Liver (tissue), 9 donors: ENCODE measurements around the gene BAIAP2. TPM values are rescaled to one million over a fixed set of nuclear protein-coding genes. Genes with fewer than 3 reads are reported as not detected.

ENCODE experiments used
- DNase-seq: peaks from one replicate; pipeline ENCODE4 v3.0.0-alpha.2; 2017; ENCODE audit warnings: low spot score
- H3K27ac ChIP-seq, 2 donors: one replicate each; pipeline ENCODE4 v1.7.0; 2013; ENCODE audit warnings: inconsistent platforms in 2 of 2, low read length in 2 of 2, control low read depth in 1 of 2, low read depth in 1 of 2, mild to moderate bottlenecking in 1 of 2
- H3K27me3 ChIP-seq, 4 donors: one replicate each; pipeline versions ENCODE4 v1.6.1 to v1.7.0; 2013; ENCODE audit warnings: low read length in 3 of 4, inconsistent platforms in 1 of 4, mild to moderate bottlenecking in 1 of 4, moderate library complexity in 1 of 4; ENCODE audit not compliant: control insufficient read depth in 4 of 4, insufficient read depth in 4 of 4
- H3K36me3 ChIP-seq, 4 donors: one replicate each; pipeline versions ENCODE4 v1.6.1 to v1.7.0; 2013; ENCODE audit warnings: low read length in 3 of 4, mild to moderate bottlenecking in 3 of 4, low read depth in 1 of 4, moderate library complexity in 1 of 4; ENCODE audit not compliant: control insufficient read depth in 4 of 4, insufficient read depth in 3 of 4
- H3K4me1 ChIP-seq, 4 donors: one replicate each; pipeline versions ENCODE4 v1.6.1 to v1.7.0; 2013; ENCODE audit warnings: low read length in 3 of 4, mild to moderate bottlenecking in 3 of 4, moderate library complexity in 1 of 4; ENCODE audit not compliant: control insufficient read depth in 4 of 4, insufficient read depth in 4 of 4
- H3K4me3 ChIP-seq, 3 donors: one replicate each; pipeline versions ENCODE4 v1.6.1 to v1.7.0; 2013; ENCODE audit warnings: low read length in 3 of 3, control low read depth in 1 of 3, low read depth in 1 of 3, mild to moderate bottlenecking in 1 of 3
- H3K9ac ChIP-seq, 2 donors: one replicate each; pipeline ENCODE4 v1.7.0; 2013; ENCODE audit warnings: low read length in 2 of 2, mild to moderate bottlenecking in 2 of 2, moderate library complexity in 2 of 2, control low read depth in 1 of 2, low read depth in 1 of 2
- H3K9me3 ChIP-seq, 4 donors: one replicate each; pipeline versions ENCODE4 v1.6.1 to v1.7.0; 2013; ENCODE audit warnings: low read length in 3 of 4; ENCODE audit not compliant: control insufficient read depth in 4 of 4
- EGR1 ChIP-seq, 2 donors: IDR thresholded peaks; 2 replicates each; pipeline ENCODE4 v1.6.1; 2016 to 2018; ENCODE audit warnings: antibody characterized with exemption in 2 of 2, low read depth in 2 of 2
- FOXA1 ChIP-seq: IDR thresholded peaks from 2 replicates; pipeline ENCODE4 v1.6.1; 2016; ENCODE audit warnings: antibody characterized with exemption
- FOXA2 ChIP-seq: IDR thresholded peaks from 2 replicates; pipeline ENCODE4 v1.6.1; 2016; ENCODE audit warnings: antibody characterized with exemption
- GABPA ChIP-seq, 2 donors: IDR thresholded peaks in 1 of 2; conservative IDR thresholded peaks in 1 of 2; 2 replicates each; pipeline ENCODE4 v1.6.1; 2016; ENCODE audit warnings: antibody characterized with exemption in 2 of 2, mild to moderate bottlenecking in 1 of 2, moderate library complexity in 1 of 2
- HNF4A ChIP-seq, 2 donors: conservative IDR thresholded peaks; 2 replicates each; pipeline ENCODE4 v1.6.1; 2016; ENCODE audit warnings: antibody characterized with exemption in 2 of 2, mild to moderate bottlenecking in 2 of 2
- HNF4G ChIP-seq: IDR thresholded peaks from 2 replicates; pipeline ENCODE4 v1.6.1; 2016; ENCODE audit warnings: antibody characterized with exemption
- JUND ChIP-seq, 2 donors: IDR thresholded peaks; 2 replicates each; pipeline ENCODE4 v1.6.1; 2016; ENCODE audit warnings: antibody characterized with exemption in 2 of 2
- NR2F2 ChIP-seq: IDR thresholded peaks from 2 replicates; pipeline ENCODE4 v1.6.1; 2016; ENCODE audit warnings: antibody characterized with exemption
- RAD21 ChIP-seq, 2 donors: IDR thresholded peaks; 2 replicates each; pipeline ENCODE4 v1.6.1; 2016; ENCODE audit warnings: antibody characterized with exemption in 2 of 2, mild to moderate bottlenecking in 2 of 2
- RXRA ChIP-seq, 2 donors: IDR thresholded peaks; 2 replicates each; pipeline ENCODE4 v1.6.1; 2017 to 2018; ENCODE audit warnings: antibody characterized with exemption in 2 of 2, mild to moderate bottlenecking in 1 of 2
- SP1 ChIP-seq: IDR thresholded peaks from 2 replicates; pipeline ENCODE4 v1.6.1; 2018; ENCODE audit warnings: antibody characterized with exemption, mild to moderate bottlenecking
- TAF1 ChIP-seq: conservative IDR thresholded peaks from 2 replicates; pipeline ENCODE4 v1.6.1; 2016; ENCODE audit warnings: antibody characterized with exemption, mild to moderate bottlenecking
- YY1 ChIP-seq: IDR thresholded peaks from 2 replicates; pipeline ENCODE4 v1.6.1; 2016; ENCODE audit warnings: antibody characterized with exemption, mild to moderate bottlenecking
- WGBS: extraction: QIAGEN DNeasy Blood & Tissue Kit; methylation state at CpG from one replicate; pipeline ENCODE4 v1.1.7; 2013; 5-methylcytosine and 5-hydroxymethylcytosine counted together
- polyA plus RNA-seq, 2 donors: library from polyadenylated mRNA; stranded (reverse) in 1 of 2; unstranded in 1 of 2; fragments of 200-250 nt in 1 of 2; fragments of >200 nt in 1 of 2; fragmentation: Nextera tagmentation in 1 of 2; extraction: Ambion mirVana in 1 of 2; gene quantifications; one replicate each; pipeline versions ENCODE4 v1.2.1 to v1.2.3, GENCODE V29; 2013 to 2015
- total RNA-seq, 2 donors: library from RNA; depleted of rRNA; stranded (reverse); fragments of >200 nt; gene quantifications; one replicate each; pipeline ENCODE4 v1.2.3, GENCODE V29; 2014
- TF ChIP-seq, protein P1 (sequence below): IDR thresholded peaks from 2 replicates; pipeline ENCODE4 v1.6.1; 2016; ENCODE audit warnings: antibody characterized with exemption
- TF ChIP-seq, protein P2 (sequence below): fragments of 150-350 bp; IDR thresholded peaks from 2 replicates; pipeline ENCODE4 v1.5.1; 2017; ENCODE audit warnings: improper control_type of control experiment, low read depth, low read length; ENCODE audit not compliant: missing input control
- TF ChIP-seq, protein P3 (sequence below): IDR thresholded peaks from 2 replicates; pipeline ENCODE4 v1.6.1; 2016; ENCODE audit warnings: antibody characterized with exemption, mild to moderate bottlenecking
- TF ChIP-seq, protein P4 (sequence below): IDR thresholded peaks from 2 replicates; pipeline ENCODE4 v1.6.1; 2016; ENCODE audit warnings: antibody characterized with exemption
- TF ChIP-seq, protein P5 (sequence below): IDR thresholded peaks from 2 replicates; pipeline ENCODE4 v1.6.1; 2016; ENCODE audit warnings: antibody characterized with exemption
- donor health status: healthy.
- donor health status: healthy.
- donor health status: healthy.
- donor health status: healthy.
- donor health status: healthy.

The BAIAP2 gene
- total and polyA plus RNA-seq, 4 donors, result 8.1 to 61.3 (median 44.9) TPM

DNA sequence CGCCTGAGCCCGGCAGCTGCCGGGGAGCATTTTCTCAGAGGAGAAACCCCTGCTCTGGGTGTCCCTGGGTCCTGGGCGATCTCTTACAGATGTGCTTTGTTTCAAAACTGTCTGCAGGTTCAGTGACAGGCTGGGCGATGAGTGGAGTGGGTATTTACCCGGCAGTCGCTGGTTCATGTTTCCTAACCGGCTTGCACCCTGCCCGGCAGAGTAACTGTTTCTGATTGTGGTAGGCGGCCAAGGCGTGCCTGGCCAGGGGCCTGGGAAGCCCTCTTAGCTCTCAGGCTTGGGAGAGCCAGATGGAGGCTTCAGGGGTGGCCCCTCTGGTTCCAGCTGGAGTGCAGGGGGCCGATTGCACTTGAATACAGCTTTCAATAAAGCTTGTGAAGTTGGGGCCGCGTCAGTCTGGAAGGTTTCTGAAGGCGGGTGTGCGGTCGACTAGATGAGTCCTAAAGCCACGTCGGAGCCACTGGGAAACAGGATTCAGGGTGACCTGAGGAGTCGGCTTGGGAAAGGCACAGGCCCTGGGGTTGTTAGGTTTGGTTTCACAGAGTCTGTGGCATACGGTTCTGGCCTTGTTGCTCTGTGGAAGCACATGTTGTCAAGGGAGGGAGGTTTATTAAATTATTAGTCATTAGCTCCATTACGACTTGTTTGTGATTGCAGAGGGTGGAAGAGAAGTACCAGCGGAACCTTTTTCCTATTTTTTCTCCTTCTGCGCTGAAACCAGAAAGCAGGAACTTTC is 1.4 kb downstream of the BAIAP2 start:
- WGBS, result 34% methylated on average over 24 of the region's 24 CpGs
- H3K9ac ChIP-seq, result peak overlapping the region; percentile 82 to 83
- peak overlapping the region; percentile 73 to 80 for H3K27ac ChIP-seq
- peak overlapping the region; percentile 36 to 83 (median 77) for H3K4me3 ChIP-seq
- H3K4me1 ChIP-seq, result peaks cover 24 to 81% (median 66%) of the 10 kb centered on the region in 4 donors
- TF ChIP-seq HNF4A (conservative IDR thresholded peaks at IDR 0.05) (peak in 1 of 2 donors; percentile 48), RXRA (IDR thresholded peaks at IDR 0.05) (peak in 1 of 2 donors; percentile 51)
- TF ChIP-seq, protein P1, sequence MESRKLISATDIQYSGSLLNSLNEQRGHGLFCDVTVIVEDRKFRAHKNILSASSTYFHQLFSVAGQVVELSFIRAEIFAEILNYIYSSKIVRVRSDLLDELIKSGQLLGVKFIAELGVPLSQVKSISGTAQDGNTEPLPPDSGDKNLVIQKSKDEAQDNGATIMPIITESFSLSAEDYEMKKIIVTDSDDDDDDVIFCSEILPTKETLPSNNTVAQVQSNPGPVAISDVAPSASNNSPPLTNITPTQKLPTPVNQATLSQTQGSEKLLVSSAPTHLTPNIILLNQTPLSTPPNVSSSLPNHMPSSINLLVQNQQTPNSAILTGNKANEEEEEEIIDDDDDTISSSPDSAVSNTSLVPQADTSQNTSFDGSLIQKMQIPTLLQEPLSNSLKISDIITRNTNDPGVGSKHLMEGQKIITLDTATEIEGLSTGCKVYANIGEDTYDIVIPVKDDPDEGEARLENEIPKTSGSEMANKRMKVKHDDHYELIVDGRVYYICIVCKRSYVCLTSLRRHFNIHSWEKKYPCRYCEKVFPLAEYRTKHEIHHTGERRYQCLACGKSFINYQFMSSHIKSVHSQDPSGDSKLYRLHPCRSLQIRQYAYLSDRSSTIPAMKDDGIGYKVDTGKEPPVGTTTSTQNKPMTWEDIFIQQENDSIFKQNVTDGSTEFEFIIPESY, result no peak
- H3K9me3 ChIP-seq, result no peaks in the 10 kb centered on the region
- H3K36me3 ChIP-seq, result peaks cover 0 to 2% (median 0%) of the 10 kb centered on the region in 4 donors
- H3K27me3 ChIP-seq, result no peaks in the 10 kb centered on the region
- no peak for DNase-seq

DNA sequence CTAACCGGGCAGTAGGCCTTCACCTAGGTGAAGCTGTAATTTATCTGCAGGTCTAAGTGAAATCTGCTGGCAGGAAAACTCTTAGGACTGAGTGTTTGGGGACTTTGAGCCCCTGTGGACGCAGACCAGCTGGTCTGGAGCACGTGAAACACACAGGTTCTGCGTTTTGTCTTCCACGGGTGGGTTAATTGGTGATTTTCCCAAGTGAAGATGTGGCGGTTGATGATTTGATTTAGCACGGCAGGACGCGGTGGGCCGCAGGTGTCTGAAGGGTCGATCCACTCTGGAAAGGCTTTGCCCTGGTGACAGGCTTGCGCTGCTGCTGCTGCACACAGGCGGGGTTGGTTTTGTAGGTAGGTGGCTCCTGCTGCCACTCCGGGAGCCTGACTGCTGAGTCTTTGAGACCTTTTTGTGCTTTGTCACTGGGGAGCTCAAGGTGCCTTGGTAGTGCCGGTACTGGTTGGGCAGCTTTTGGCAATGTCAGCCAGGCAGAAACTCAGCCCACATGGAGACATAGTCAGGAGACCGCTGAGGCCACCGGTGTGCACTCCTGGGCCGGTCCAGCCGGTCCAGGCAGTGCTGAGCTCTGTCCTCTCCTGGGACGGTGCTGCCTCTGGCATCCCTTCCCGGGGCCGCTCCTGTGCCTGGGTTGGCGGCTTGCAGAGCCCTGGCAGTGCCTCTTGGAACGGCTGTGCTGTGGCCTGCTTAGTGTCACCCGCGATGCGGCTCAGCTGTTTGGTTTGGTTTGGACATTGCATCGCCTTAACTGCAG is 2.3 kb downstream of the BAIAP2 start:
- Histone ChIP-seq H3K4me3 (peak overlapping the region in 2 of 3 donors; percentile 27 to 77), H3K9me3 (no peaks in the 10 kb centered on the region), H3K4me1 (peaks cover 21 to 80% (median 61%) of the 10 kb centered on the region in 4 donors), H3K9ac (peak overlapping the region in 1 of 2 donors; percentile 83), H3K27me3 (no peaks in the 10 kb centered on the region), H3K27ac (peak overlapping the region; percentile 73 to 80), H3K36me3 (peaks cover 0 to 2% (median 0%) of the 10 kb centered on the region in 4 donors)
- DNase-seq, result no peak
- WGBS, result 32% methylated on average over 28 of the region's 28 CpGs
- TF ChIP-seq, protein P2, sequence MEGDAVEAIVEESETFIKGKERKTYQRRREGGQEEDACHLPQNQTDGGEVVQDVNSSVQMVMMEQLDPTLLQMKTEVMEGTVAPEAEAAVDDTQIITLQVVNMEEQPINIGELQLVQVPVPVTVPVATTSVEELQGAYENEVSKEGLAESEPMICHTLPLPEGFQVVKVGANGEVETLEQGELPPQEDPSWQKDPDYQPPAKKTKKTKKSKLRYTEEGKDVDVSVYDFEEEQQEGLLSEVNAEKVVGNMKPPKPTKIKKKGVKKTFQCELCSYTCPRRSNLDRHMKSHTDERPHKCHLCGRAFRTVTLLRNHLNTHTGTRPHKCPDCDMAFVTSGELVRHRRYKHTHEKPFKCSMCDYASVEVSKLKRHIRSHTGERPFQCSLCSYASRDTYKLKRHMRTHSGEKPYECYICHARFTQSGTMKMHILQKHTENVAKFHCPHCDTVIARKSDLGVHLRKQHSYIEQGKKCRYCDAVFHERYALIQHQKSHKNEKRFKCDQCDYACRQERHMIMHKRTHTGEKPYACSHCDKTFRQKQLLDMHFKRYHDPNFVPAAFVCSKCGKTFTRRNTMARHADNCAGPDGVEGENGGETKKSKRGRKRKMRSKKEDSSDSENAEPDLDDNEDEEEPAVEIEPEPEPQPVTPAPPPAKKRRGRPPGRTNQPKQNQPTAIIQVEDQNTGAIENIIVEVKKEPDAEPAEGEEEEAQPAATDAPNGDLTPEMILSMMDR, result no peak
- TF ChIP-seq SP1 (peak; percentile 35), FOXA2 (no peak), HNF4A (conservative IDR thresholded peaks at IDR 0.05) (peak; percentile 60 to 68), EGR1 (IDR thresholded peaks at IDR 0.05; ENCODE audit: low read depth in 2 of 2) (no peak), GABPA (IDR thresholded peaks at IDR 0.05 in 1 of 2, conservative IDR thresholded peaks at IDR 0.05 in 1 of 2) (no peak), TAF1 (no peak), HNF4G (peak; percentile 10), RAD21 (IDR thresholded peaks at IDR 0.05) (peak in 1 of 2 donors; percentile 38), RXRA (IDR thresholded peaks at IDR 0.05) (no peak), FOXA1 (no peak), NR2F2 (no peak), JUND (IDR thresholded peaks at IDR 0.05) (no peak), YY1 (peak; percentile 13)
- TF ChIP-seq, protein P3, sequence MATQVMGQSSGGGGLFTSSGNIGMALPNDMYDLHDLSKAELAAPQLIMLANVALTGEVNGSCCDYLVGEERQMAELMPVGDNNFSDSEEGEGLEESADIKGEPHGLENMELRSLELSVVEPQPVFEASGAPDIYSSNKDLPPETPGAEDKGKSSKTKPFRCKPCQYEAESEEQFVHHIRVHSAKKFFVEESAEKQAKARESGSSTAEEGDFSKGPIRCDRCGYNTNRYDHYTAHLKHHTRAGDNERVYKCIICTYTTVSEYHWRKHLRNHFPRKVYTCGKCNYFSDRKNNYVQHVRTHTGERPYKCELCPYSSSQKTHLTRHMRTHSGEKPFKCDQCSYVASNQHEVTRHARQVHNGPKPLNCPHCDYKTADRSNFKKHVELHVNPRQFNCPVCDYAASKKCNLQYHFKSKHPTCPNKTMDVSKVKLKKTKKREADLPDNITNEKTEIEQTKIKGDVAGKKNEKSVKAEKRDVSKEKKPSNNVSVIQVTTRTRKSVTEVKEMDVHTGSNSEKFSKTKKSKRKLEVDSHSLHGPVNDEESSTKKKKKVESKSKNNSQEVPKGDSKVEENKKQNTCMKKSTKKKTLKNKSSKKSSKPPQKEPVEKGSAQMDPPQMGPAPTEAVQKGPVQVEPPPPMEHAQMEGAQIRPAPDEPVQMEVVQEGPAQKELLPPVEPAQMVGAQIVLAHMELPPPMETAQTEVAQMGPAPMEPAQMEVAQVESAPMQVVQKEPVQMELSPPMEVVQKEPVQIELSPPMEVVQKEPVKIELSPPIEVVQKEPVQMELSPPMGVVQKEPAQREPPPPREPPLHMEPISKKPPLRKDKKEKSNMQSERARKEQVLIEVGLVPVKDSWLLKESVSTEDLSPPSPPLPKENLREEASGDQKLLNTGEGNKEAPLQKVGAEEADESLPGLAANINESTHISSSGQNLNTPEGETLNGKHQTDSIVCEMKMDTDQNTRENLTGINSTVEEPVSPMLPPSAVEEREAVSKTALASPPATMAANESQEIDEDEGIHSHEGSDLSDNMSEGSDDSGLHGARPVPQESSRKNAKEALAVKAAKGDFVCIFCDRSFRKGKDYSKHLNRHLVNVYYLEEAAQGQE, result peak; percentile 38
- TF ChIP-seq, protein P1, result no peak
- TF ChIP-seq, protein P4, sequence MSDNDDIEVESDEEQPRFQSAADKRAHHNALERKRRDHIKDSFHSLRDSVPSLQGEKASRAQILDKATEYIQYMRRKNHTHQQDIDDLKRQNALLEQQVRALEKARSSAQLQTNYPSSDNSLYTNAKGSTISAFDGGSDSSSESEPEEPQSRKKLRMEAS, result no peak
- TF ChIP-seq, protein P5, sequence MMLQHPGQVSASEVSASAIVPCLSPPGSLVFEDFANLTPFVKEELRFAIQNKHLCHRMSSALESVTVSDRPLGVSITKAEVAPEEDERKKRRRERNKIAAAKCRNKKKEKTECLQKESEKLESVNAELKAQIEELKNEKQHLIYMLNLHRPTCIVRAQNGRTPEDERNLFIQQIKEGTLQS, result no peak
